Adrenal gland (tissue), 12 donors: ENCODE measurements around the gene NECAB2. TPM values are rescaled to one million over a fixed set of nuclear protein-coding genes. Genes with fewer than 3 reads are reported as not detected.

Experiments used
- DNase-seq, 7 donors: peaks; one replicate each; pipeline ENCODE4 v3.0.0-alpha.2; 2019 to 2020
- H3K27ac ChIP-seq, 5 donors: fragments of 200-600 bp; sonication (generic) in 4 of 5; 1 replicate in 3 of 5; 2 replicates in 2 of 5; pipeline versions ENCODE4 v1.5.1 to v1.8.0; 2016 to 2020; ENCODE audit warnings: mild to moderate bottlenecking in 1 of 5
- H3K27me3 ChIP-seq: fragments of 200-600 bp; 2 replicates; pipeline ENCODE4 v1.8.0; 2021
- H3K36me3 ChIP-seq, 2 donors: fragments of 200-600 bp; replicated peaks in 1 of 2; 1 replicate in 1 of 2; 2 replicates in 1 of 2; pipeline versions ENCODE4 v1.5.1 to v1.8.0; 2018 to 2022
- H3K4me1 ChIP-seq, 2 donors: fragments of 200-600 bp; replicated peaks in 1 of 2; 1 replicate in 1 of 2; 2 replicates in 1 of 2; pipeline versions ENCODE4 v1.5.1 to v1.8.0; 2018 to 2021
- H3K4me3 ChIP-seq, 4 donors: fragments of 200-600 bp; sonication (generic) in 3 of 4; one replicate each; pipeline ENCODE4 v1.5.1; 2016 to 2018
- H3K9me3 ChIP-seq, 3 donors: fragments of 200-600 bp; sonication (generic) in 1 of 3; replicated peaks in 1 of 3; 1 replicate in 2 of 3; 2 replicates in 1 of 3; pipeline versions ENCODE4 v1.5.1 to v1.8.0; 2016 to 2021
- POLR2A ChIP-seq, 2 donors: fragments of 450-650 bp; IDR thresholded peaks; one replicate each; pipeline ENCODE4 v1.6.1; 2017; ENCODE audit warnings: antibody characterized with exemption in 2 of 2, mild to moderate bottlenecking in 2 of 2, moderate library complexity in 1 of 2
- WGBS, 4 donors: extraction: QIAGEN DNeasy Blood & Tissue Kit in 2 of 4; methylation state at CpG; one replicate each; pipeline versions ENCODE4 v1.1.5 to v1.1.7; 2013 to 2017; 5-methylcytosine and 5-hydroxymethylcytosine counted together
- intact Hi-C, 2 donors: fragments of 100-400 bp; cut with DNase I; formaldehyde crosslinking; loops; one replicate each; pipeline versions ENCODE4 v1.14.1 to v1.15.0; 2022 to 2023
- polyA plus RNA-seq, 3 donors: library from polyadenylated mRNA; stranded (reverse); fragments of 200-250 nt in 2 of 3; fragments of 350-450 nt in 1 of 3; fragmentation: Illumina TruSeq in 1 of 3; extraction: RNeasy Lipid Tissue Mini Kit (QIAGEN cat#74804) in 1 of 3; gene quantifications; one replicate each; pipeline ENCODE4 v1.2.3, GENCODE V29; 2013 to 2014
- total RNA-seq, 9 donors: library from RNA; depleted of rRNA in 4 of 9; stranded (reverse); fragments of >200 nt in 4 of 9; fragments of 120-200 nt in 1 of 9; fragmentation: NEBNext Ultra II Directional in 1 of 9; extraction: Animal tissue kit (Norgen Biotek cat#: 25700) in 1 of 9; gene quantifications; one replicate each; pipeline versions ENCODE4 v1.1.0 to v1.2.4, GENCODE V29; 2013 to 2023
- TF ChIP-seq, protein P1 (sequence below), 6 experiments: fragments of 450-650 bp in 4 of 6; fragments of 200-600 bp in 2 of 6; sonication (generic) in 1 of 6; IDR thresholded peaks; 1 replicate in 5 of 6; 2 replicates in 1 of 6; pipeline versions ENCODE4 v1.5.1 to v1.8.0; 2016 to 2021; ENCODE audit warnings: antibody characterized with exemption in 6 of 6, mild to moderate bottlenecking in 2 of 6, moderate library complexity in 1 of 6
- donor health status: healthy with polysubstance abuse.
- donor health status: Bipolar disorder and iron deficiency.
- donor health status: DM: yes; HTN: yes; CAD: no.
- donor health status: DM: no; HTN: no; CAD: no.
- donor health status: DM: no; HTN: no; CAD: no.
- donor health status: DM: yes; HTN: yes; CAD: no.

NECAB2 gene
- total and polyA plus RNA-seq, 12 donors = 0.14 to 2.1 (median 0.36) TPM; not detected in 3

- intact Hi-C loops = no loop called here
Measured at GRCh38 chr16:83930730-83931500, 37.1 kb upstream of the NECAB2 start.

DNA sequence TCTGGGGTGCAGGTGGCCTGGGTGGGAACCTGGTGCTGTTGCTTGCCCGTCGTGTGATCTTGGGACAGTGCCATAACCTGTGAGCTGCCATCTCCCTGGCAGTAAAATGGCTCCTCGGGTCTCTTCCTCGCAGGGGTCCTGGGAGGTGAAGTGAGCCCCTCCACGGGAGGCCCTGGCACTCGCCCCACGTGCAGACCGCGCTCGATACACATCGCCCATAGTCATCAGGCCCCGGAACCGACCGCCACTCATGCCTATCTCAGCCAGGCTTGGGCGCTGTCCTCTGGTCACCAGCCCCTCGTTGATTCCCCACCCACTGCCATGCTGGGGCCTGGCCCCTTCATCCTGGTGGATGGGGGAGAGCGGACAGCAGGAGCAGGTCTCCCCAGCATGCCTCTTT is 36.5 kb upstream of the NECAB2 start:
- Histone ChIP-seq H3K36me3 (no peaks in the 10 kb centered on the region), H3K27me3 (no peaks in the 10 kb centered on the region), H3K9me3 (no peaks in the 10 kb centered on the region), H3K27ac (no peak overlapping the region), H3K4me3 (no peak overlapping the region), H3K4me1 (peaks cover 9 to 10% of the 10 kb centered on the region in 2 donors)
- DNase-seq = no peak
- WGBS, 4 donors = 84 to 91% (median 89%) methylated on average over 5 to 17 of the region's 17 CpGs
- intact Hi-C loops = no loop called here
- TF ChIP-seq, protein P1, sequence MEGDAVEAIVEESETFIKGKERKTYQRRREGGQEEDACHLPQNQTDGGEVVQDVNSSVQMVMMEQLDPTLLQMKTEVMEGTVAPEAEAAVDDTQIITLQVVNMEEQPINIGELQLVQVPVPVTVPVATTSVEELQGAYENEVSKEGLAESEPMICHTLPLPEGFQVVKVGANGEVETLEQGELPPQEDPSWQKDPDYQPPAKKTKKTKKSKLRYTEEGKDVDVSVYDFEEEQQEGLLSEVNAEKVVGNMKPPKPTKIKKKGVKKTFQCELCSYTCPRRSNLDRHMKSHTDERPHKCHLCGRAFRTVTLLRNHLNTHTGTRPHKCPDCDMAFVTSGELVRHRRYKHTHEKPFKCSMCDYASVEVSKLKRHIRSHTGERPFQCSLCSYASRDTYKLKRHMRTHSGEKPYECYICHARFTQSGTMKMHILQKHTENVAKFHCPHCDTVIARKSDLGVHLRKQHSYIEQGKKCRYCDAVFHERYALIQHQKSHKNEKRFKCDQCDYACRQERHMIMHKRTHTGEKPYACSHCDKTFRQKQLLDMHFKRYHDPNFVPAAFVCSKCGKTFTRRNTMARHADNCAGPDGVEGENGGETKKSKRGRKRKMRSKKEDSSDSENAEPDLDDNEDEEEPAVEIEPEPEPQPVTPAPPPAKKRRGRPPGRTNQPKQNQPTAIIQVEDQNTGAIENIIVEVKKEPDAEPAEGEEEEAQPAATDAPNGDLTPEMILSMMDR (IDR thresholded peaks at IDR 0.05) = no peak
- TF ChIP-seq POLR2A (IDR thresholded peaks at IDR 0.05) = no peak

More at GRCh38 chr16:83930730-83931500, 37.1 kb upstream of the NECAB2 start:
- DNase-seq = no peak
- TF ChIP-seq, protein P1 (IDR thresholded peaks at IDR 0.05) = no peak
- no peak for TF ChIP-seq POLR2A (IDR thresholded peaks at IDR 0.05)
- no peak overlapping the region for H3K4me3 ChIP-seq
- no peak overlapping the region for H3K27ac ChIP-seq
- peaks cover 9 to 10% of the 10 kb centered on the region in 2 donors for H3K4me1 ChIP-seq
- WGBS, 4 donors = 76 to 90% (median 87%) methylated on average over 4 to 22 of the region's 22 CpGs
- H3K27me3 ChIP-seq = no peaks in the 10 kb centered on the region
- H3K9me3 ChIP-seq = no peaks in the 10 kb centered on the region
- no peaks in the 10 kb centered on the region for H3K36me3 ChIP-seq

DNA sequence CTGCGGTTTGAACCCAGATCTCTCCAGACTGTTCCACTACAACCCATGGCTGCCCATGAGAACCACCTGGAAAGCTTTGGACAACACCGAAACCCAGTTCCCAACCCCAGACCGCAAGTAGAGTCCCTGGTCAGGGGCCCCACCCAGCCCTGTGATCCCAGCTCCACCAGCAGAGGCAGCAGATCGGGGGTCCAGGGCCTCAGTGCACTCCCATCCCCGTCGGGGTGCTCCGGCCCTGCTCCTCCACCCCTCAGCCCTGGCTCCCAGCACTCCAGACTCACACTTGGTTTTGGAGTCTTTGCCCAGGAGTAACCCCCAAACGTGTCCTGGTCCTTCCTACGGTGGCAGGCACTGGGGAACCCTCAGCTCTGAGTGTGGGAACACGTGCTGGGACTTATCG is 35.7 kb upstream of the NECAB2 start:
- Histone ChIP-seq H3K27me3 (no peaks in the 10 kb centered on the region), H3K36me3 (no peaks in the 10 kb centered on the region), H3K9me3 (no peaks in the 10 kb centered on the region), H3K27ac (no peak overlapping the region), H3K4me3 (no peak overlapping the region), H3K4me1 (peaks cover 5 to 7% of the 10 kb centered on the region in 2 donors)
- TF ChIP-seq, protein P1 (IDR thresholded peaks at IDR 0.05) = no peak
- TF ChIP-seq POLR2A (IDR thresholded peaks at IDR 0.05) = no peak
- intact Hi-C loops = no loop called here
- no peak for DNase-seq
- WGBS, 4 donors = 90 to 93% (median 91%) methylated on average over 10 to 11 of the region's 11 CpGs

GRCh38 chr16:83932955-83933673 is 34.9 kb upstream of the NECAB2 start:
- WGBS, 4 donors = 52 to 63% (median 58%) methylated on average over 11 to 25 of the region's 25 CpGs
- Histone ChIP-seq H3K9me3 (no peaks in the 10 kb centered on the region), H3K4me3 (no peak overlapping the region), H3K27ac (no peak overlapping the region), H3K36me3 (no peaks in the 10 kb centered on the region), H3K4me1 (peaks cover 5 to 7% of the 10 kb centered on the region in 2 donors), H3K27me3 (no peaks in the 10 kb centered on the region)
- TF ChIP-seq POLR2A (IDR thresholded peaks at IDR 0.05) = no peak
- TF ChIP-seq, protein P1 (IDR thresholded peaks at IDR 0.05) = no peak
- intact Hi-C loops = no loop called here
- DNase-seq = peak in 4 of 7 donors; percentile 46 to 69 (median 52)
